ENCODE data around the gene CCDC171.

The CCDC171 gene

DNA sequence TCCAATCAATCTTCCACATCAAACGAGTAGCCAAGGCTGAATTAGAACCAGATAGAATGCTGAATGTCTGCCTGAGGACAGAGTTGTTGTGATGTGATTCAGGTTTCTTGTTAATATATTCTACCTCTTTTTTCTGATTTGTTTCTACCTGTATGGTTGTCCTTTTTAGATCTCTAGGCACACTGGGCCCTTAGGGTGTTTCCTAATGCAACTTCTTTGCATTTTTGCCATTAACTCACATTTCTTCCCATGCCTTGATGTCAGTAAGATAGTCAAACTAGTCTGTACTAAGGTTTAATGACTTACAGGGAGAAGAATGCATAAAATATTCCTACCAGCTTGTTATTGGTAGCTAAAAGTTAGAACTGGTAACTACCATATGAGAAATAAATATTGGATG, 413.6 kb downstream of the CCDC171 start:
- Mint-ChIP-seq H3K27ac (no peak overlapping the region), H3K27me3 (ENCODE audit: low read depth) (no peaks in the 10 kb centered on the region), H3K4me3 (no peak overlapping the region), H3K4me1 (ENCODE audit: low read depth) (no peaks in the 10 kb centered on the region), H3K36me3 (ENCODE audit: low read depth) (no peaks in the 10 kb centered on the region), H3K9me3 (no peaks in the 10 kb centered on the region)

DNA sequence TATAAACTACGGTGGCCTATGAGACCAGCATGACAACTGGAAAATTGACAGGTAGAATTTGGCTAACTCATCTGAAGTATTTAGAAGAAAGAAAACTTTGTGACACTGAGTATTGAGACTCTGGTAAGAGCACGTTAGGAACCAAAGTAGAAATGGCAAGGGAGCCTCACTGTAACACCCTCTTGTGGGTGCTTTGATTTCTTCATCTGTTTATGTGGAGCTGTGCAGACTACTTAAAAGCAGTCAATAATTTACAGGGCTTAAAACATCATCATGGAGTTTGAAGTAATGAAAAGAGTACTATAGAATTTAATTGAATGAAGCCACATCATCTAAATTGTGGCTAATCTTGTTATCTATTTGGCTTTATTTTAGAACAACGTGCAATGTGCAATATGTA, 414.2 kb downstream of the CCDC171 start:
- Mint-ChIP-seq H3K27me3 (ENCODE audit: low read depth) (no peaks in the 10 kb centered on the region), H3K9me3 (no peaks in the 10 kb centered on the region), H3K36me3 (ENCODE audit: low read depth) (no peaks in the 10 kb centered on the region), H3K4me3 (no peak overlapping the region), H3K4me1 (ENCODE audit: low read depth) (no peaks in the 10 kb centered on the region), H3K27ac (no peak overlapping the region)

DNA sequence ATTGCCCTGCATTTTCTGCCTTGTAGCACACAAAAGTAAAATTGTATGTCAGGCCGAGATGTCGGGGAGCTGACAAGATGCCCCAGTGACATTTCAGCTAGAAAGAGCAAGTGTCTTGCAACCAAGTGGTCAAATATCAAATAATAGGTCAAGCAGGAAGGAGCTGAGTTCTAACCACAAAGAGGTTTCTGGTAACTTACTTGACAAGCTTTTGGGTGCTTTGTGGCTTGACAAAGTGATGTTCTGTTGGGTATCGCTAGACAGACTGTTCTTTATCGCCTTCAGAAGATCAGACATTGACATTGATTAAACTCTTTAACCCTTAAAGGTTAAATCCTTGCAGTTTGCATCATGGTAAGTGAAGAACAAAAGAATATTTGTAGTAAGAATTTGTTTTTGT, 419.9 kb downstream of the CCDC171 start:
- Mint-ChIP-seq H3K9me3 (no peaks in the 10 kb centered on the region), H3K27me3 (ENCODE audit: low read depth) (no peaks in the 10 kb centered on the region), H3K4me1 (ENCODE audit: low read depth) (no peaks in the 10 kb centered on the region), H3K36me3 (ENCODE audit: low read depth) (no peaks in the 10 kb centered on the region), H3K4me3 (no peak overlapping the region), H3K27ac (no peak overlapping the region)

DNA sequence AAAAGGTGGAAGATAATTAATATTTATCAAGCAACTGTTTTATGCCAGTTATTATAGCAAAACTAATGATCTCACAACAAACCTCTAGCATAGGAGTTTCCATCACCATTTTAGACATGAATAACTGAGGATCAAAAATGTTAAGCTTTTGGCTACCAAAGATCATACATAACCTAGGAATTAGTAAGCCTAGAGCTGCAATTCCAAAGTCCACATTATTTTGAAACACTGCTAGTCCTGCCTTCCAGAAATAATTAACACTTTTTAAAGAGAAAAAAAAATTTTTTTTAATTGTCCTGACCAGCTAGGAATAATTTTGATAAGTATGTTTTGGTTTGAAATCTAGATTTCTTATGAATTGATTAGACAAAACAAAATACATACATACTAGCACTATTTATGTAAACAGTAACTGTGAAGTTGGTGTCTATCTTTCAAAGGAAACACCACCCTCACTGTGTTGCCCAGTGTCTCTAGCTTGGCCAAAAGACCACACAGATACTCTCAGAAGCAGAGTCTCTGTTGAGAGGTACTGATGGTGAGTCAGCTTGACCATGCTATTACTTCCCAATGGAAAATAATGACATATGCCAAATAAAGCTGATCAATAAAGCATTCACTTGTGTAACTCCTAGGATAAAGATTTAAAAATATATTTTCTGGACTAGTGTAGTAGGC, 422.4 kb downstream of the CCDC171 start:
- Mint-ChIP-seq H3K9me3 (no peaks in the 10 kb centered on the region), H3K27ac (no peak overlapping the region), H3K4me3 (no peak overlapping the region)

GRCh38 chr9:15977438-15977837, 424.6 kb downstream of the CCDC171 start:
- Mint-ChIP-seq H3K9me3 (no peaks in the 10 kb centered on the region), H3K36me3 (ENCODE audit: low read depth) (no peaks in the 10 kb centered on the region), H3K27ac (no peak overlapping the region), H3K27me3 (ENCODE audit: low read depth) (no peaks in the 10 kb centered on the region), H3K4me1 (ENCODE audit: low read depth) (no peaks in the 10 kb centered on the region), H3K4me3 (no peak overlapping the region)

More for the DNA sequence above, 422.4 kb downstream of the CCDC171 start:
- no peaks in the 10 kb centered on the region for H3K4me1 Mint-ChIP-seq (ENCODE audit: low read depth)
- H3K36me3 Mint-ChIP-seq (ENCODE audit: low read depth) = no peaks in the 10 kb centered on the region
- H3K27me3 Mint-ChIP-seq (ENCODE audit: low read depth) = no peaks in the 10 kb centered on the region

DNA sequence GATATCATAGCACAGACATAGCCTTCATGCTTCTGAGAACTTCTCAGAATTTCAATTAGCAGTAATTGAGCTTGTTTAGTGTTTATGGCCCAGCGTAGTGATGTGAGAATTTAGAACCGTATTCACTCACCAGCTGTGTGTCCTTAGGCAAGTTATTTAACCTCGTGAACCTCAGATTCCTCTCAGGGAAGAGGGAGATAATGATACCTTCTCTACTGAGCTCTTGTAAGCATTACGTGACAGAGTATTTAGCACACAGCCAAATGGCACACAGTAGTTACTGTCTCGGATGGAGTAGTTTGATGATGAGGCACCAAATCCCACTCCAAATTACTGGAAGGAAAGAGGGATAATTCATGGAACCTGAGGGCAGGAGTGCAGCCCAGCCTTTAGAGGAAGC, 429.3 kb downstream of the CCDC171 start:
- H3K36me3 Mint-ChIP-seq (ENCODE audit: low read depth) = no peaks in the 10 kb centered on the region
- no peak overlapping the region for H3K4me3 Mint-ChIP-seq
- H3K27me3 Mint-ChIP-seq (ENCODE audit: low read depth) = no peaks in the 10 kb centered on the region
- H3K27ac Mint-ChIP-seq = no peak overlapping the region
- H3K4me1 Mint-ChIP-seq (ENCODE audit: low read depth) = no peaks in the 10 kb centered on the region
- no peaks in the 10 kb centered on the region for H3K9me3 Mint-ChIP-seq

GRCh38 chr9:15999422-16000339, 446.8 kb downstream of the CCDC171 start:
- peaks cover 3% of the 10 kb centered on the region for H3K9me3 Mint-ChIP-seq
- no peaks in the 10 kb centered on the region for H3K27me3 Mint-ChIP-seq (ENCODE audit: low read depth)
- no peaks in the 10 kb centered on the region for H3K4me1 Mint-ChIP-seq (ENCODE audit: low read depth)
- H3K4me3 Mint-ChIP-seq = no peak overlapping the region
- H3K27ac Mint-ChIP-seq = no peak overlapping the region
- H3K36me3 Mint-ChIP-seq (ENCODE audit: low read depth) = no peaks in the 10 kb centered on the region

DNA sequence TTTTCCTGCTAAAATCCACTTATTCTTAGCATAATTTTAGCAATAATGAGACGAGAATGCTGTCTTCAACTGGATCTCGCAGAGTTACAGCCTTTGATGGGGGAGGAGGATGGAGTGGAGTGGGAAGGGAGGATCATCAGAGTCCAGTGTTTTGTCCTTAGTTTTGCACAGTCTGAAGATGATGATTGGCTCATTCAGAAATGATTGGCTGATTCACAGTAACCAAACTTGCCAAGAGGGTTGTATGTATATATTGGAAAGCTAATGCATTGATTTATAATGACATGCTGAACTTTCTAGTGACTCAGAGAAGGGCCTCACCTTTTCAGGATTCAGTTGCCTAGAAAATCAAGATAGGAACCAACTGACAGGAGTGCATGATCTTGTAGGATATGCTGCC, 448.0 kb downstream of the CCDC171 start:
- Mint-ChIP-seq H3K9me3 (peaks cover 3% of the 10 kb centered on the region), H3K27me3 (ENCODE audit: low read depth) (no peaks in the 10 kb centered on the region), H3K4me3 (no peak overlapping the region), H3K27ac (no peak overlapping the region), H3K36me3 (ENCODE audit: low read depth) (no peaks in the 10 kb centered on the region), H3K4me1 (ENCODE audit: low read depth) (no peaks in the 10 kb centered on the region)

DNA sequence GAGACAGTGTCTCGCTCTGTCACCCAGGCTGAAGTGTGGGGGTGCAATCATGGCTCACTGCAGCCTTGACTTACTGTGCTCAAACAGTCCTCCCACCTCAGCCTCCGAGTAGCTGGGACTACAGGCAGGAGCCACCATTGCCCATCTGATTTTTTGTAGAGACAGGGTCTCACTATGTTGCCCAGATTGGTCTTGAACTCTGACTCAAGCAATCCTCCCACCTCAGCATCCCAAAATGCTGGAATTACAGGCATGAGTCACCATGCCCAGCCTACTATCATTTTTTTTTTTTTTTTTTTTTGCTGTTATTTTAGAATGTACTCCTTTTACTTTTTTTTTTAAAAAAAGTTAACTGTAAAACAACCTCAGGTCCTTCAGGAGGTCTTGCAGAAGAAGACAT, 449.0 kb downstream of the CCDC171 start:
- Mint-ChIP-seq H3K27me3 (ENCODE audit: low read depth) (no peaks in the 10 kb centered on the region), H3K36me3 (ENCODE audit: low read depth) (no peaks in the 10 kb centered on the region), H3K27ac (no peak overlapping the region), H3K4me1 (ENCODE audit: low read depth) (no peaks in the 10 kb centered on the region), H3K4me3 (no peak overlapping the region), H3K9me3 (peaks cover 1% of the 10 kb centered on the region)

DNA sequence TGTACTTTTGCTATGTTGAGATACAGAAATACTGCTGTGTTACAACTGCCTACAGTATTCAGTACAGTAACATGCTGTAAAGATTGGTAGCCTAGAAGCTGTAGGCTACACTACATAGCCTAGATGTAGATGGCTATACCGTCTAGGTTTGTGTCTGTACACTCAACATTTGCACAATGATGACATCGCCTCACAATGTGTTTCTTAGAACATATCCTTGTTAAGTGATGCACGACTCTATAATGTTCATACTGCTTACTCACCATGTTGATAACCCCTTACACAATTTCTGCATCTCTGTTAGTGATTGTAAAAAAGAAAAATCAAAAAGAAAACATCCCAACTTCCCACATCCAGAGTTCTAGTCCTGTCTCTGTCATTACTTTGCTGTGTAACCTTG, 450.0 kb downstream of the CCDC171 start:
- Mint-ChIP-seq H3K4me3 (no peak overlapping the region), H3K36me3 (ENCODE audit: low read depth) (no peaks in the 10 kb centered on the region), H3K4me1 (ENCODE audit: low read depth) (no peaks in the 10 kb centered on the region), H3K9me3 (no peaks in the 10 kb centered on the region), H3K27me3 (ENCODE audit: low read depth) (no peaks in the 10 kb centered on the region), H3K27ac (no peak overlapping the region)

- Mint-ChIP-seq H3K36me3 (ENCODE audit: low read depth) (no peaks in the 10 kb centered on the region), H3K4me1 (ENCODE audit: low read depth) (no peaks in the 10 kb centered on the region), H3K4me3 (no peak overlapping the region), H3K27me3 (ENCODE audit: low read depth) (no peaks in the 10 kb centered on the region), H3K27ac (no peak overlapping the region), H3K9me3 (no peaks in the 10 kb centered on the region)
These were observed 450.9 kb downstream of the CCDC171 start for GRCh38 chr9:16003785-16004184.

DNA sequence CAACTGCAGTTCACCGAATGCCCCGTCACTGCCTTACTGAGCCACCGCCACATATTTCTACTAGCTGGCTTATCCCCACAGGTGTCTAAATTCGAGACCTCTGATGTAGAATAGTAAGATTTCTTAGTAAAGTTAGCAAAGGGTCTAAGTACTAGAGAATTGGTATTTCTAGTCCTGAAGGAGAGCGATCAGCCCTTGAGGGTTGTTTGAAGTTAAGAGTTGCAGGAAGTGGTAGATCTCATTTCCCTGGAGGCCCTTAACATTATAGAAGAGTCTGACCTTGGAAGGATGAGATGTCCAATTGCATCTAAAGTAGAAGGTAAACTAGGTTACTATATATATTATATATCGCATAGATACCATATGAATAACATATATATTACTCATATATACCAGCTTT, 451.8 kb downstream of the CCDC171 start:
- Mint-ChIP-seq H3K9me3 (no peaks in the 10 kb centered on the region), H3K4me3 (no peak overlapping the region), H3K27me3 (ENCODE audit: low read depth) (no peaks in the 10 kb centered on the region), H3K36me3 (ENCODE audit: low read depth) (no peaks in the 10 kb centered on the region), H3K27ac (no peak overlapping the region), H3K4me1 (ENCODE audit: low read depth) (no peaks in the 10 kb centered on the region)

DNA sequence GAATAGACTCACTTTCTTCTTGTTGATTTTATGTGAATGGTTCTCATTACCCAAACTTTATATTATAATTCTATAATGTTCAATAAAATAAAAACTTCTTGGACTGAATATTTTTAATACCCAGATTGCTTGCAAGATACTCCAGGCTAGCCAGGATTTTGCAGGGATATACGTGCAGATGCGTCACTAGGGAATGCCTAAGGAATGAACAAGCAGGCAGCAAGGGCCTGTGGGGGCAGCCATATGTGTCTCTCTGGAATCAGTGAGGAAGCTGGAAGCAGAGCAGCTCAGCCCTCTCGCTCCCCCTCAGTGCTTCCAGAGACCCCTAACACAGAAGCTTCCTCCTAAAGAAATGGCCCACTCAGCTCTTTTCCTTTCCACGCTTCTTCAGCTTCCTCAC, 457.4 kb downstream of the CCDC171 start:
- no peaks in the 10 kb centered on the region for H3K4me1 Mint-ChIP-seq (ENCODE audit: low read depth)
- H3K9me3 Mint-ChIP-seq = no peaks in the 10 kb centered on the region
- H3K27ac Mint-ChIP-seq = no peak overlapping the region
- no peak overlapping the region for H3K4me3 Mint-ChIP-seq
- H3K36me3 Mint-ChIP-seq (ENCODE audit: low read depth) = no peaks in the 10 kb centered on the region
- H3K27me3 Mint-ChIP-seq (ENCODE audit: low read depth) = no peaks in the 10 kb centered on the region

DNA sequence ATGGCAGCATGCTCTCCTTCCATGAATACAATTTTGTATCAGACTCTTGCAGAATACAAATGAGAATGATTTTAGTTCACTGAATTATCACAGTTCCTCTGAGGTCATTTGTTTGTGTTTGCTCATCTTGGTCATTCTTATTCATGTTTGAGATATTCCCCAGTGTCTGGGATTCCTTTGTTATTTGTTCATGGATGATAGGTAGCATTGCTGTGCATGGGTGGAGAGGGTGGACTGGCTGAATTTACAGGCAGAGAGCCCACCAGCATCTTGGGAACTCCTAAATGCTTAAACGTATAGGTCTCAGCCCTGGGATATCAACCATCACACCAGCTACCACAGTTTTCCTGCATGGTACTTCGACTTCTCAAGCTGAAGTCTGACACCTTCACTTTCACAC, 459.8 kb downstream of the CCDC171 start:
- no peaks in the 10 kb centered on the region for H3K9me3 Mint-ChIP-seq
- H3K4me1 Mint-ChIP-seq (ENCODE audit: low read depth) = no peaks in the 10 kb centered on the region
- H3K36me3 Mint-ChIP-seq (ENCODE audit: low read depth) = no peaks in the 10 kb centered on the region
- H3K27me3 Mint-ChIP-seq (ENCODE audit: low read depth) = no peaks in the 10 kb centered on the region
- no peak overlapping the region for H3K27ac Mint-ChIP-seq
- no peak overlapping the region for H3K4me3 Mint-ChIP-seq

DNA sequence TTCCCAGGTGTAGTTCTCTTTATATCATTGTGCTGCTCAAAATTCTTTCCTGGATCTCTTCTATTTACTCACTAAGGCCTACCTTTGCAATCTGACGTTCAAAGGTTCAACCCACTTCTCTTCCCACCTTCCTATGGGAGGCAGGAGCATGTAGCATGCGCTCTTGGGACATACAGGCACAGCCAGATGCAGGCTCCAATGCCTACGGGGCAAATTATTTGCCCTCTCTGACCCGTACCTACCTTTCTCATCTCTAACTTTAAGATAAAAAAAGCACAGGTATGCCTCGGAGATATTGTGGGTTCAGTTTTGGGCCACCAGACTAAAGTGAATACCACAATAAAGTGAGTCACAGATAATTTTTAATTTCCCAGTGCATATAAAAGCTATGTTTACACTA, 460.5 kb downstream of the CCDC171 start:
- Mint-ChIP-seq H3K27me3 (ENCODE audit: low read depth) (no peaks in the 10 kb centered on the region), H3K36me3 (ENCODE audit: low read depth) (no peaks in the 10 kb centered on the region), H3K27ac (no peak overlapping the region), H3K9me3 (no peaks in the 10 kb centered on the region), H3K4me3 (no peak overlapping the region), H3K4me1 (ENCODE audit: low read depth) (no peaks in the 10 kb centered on the region)

All from T-helper 1 cell treated with Interleukin-12 subunit alpha and Interleukin-12 subunit beta and Interleukin-4 antibody, amounts not matched to agents 30 μg/mL and 1 μg/mL, for 36 hours (primary cell).